NB4 (cell line): ENCODE data around the gene ESRRA.

ENCODE experiments used
- MAX ChIP-seq: IDR thresholded peaks from 2 replicates; pipeline ENCODE4 v1.6.1; 2011; ENCODE audit warnings: low read depth, low read length
- MYC ChIP-seq: IDR thresholded peaks from 2 replicates; pipeline ENCODE4 v1.6.1; 2011; ENCODE audit warnings: low read depth, low read length
- TF ChIP-seq, protein P1 (sequence below): IDR thresholded peaks from one replicate; pipeline ENCODE4 v1.5.1; 2012; ENCODE audit warnings: low read depth, low read length

DNA sequence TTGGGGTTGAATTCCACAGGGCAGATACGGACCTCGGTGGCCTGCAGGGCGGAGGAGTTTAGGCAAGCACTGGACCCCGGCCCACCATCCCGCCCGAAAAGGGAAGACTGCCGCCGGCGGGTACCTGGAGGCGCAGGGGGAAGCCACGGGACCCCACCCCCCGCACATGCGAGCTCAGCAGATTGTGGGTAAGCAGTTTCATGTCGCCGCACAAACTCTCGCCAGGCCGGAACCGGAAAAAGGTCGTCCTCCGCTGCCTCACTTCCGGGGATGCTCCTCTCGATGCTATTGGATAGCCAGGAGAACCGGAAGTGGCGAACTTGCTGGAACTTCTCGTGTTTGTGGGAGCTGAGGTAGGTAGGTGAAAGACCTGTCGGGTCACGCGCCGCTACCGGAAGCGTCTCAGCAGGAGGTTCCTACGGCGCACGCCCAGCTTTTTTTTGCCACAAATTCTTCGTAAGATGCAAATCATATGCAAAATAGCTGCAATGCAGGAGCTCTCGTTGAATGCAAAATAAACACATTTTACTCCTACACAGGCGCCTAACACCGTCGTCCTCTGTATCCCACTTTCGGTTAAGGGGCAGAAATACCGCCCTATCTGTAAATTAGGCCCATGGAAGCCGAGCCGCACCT lies 12.1 kb downstream of the ESRRA start, which contains the start of gene TRMT112:
- peak; percentile 81 for TF ChIP-seq MAX
- TF ChIP-seq, protein P1, sequence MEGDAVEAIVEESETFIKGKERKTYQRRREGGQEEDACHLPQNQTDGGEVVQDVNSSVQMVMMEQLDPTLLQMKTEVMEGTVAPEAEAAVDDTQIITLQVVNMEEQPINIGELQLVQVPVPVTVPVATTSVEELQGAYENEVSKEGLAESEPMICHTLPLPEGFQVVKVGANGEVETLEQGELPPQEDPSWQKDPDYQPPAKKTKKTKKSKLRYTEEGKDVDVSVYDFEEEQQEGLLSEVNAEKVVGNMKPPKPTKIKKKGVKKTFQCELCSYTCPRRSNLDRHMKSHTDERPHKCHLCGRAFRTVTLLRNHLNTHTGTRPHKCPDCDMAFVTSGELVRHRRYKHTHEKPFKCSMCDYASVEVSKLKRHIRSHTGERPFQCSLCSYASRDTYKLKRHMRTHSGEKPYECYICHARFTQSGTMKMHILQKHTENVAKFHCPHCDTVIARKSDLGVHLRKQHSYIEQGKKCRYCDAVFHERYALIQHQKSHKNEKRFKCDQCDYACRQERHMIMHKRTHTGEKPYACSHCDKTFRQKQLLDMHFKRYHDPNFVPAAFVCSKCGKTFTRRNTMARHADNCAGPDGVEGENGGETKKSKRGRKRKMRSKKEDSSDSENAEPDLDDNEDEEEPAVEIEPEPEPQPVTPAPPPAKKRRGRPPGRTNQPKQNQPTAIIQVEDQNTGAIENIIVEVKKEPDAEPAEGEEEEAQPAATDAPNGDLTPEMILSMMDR = no peak
- TF ChIP-seq MYC = peak; percentile 55
